ENCODE data around the gene CXCR5. TPM values are rescaled to one million over a fixed set of nuclear protein-coding genes. Genes with fewer than 3 reads are reported as not detected.
"Not testable (repeated sequence)": the region's sequence is repeated elsewhere in the genome, so short reads cannot be mapped to it uniquely, and the experiment has no call there.

Gene CXCR5
- 0.57 TPM for total RNA-seq
- 1.3 TPM for polyA plus RNA-seq
- long read RNA-seq, donor 1 = 0 reads
- long read RNA-seq, donor 2 = 0 reads
- long read RNA-seq, donor 3, full-length matches to known transcripts = 1 of 1 reads
- long read RNA-seq, donor 3, partial matches to known transcripts = 0 of 1 reads
- long read RNA-seq, donor 3, other reads (novel, unspliced or antisense) = 0 of 1 reads
- long read RNA-seq, donor 4, partial matches to known transcripts = 26 of 26 reads
- long read RNA-seq, donor 4, other reads (novel, unspliced or antisense) = 0 of 26 reads
- long read RNA-seq, donor 5, full-length matches to known transcripts = 1 of 1 reads
- long read RNA-seq, donor 5, partial matches to known transcripts = 0 of 1 reads
- long read RNA-seq, donor 5, other reads (novel, unspliced or antisense) = 0 of 1 reads
- long read RNA-seq, donor 6, partial matches to known transcripts = 15 of 15 reads
- long read RNA-seq, donor 6, other reads (novel, unspliced or antisense) = 0 of 15 reads
- long read RNA-seq, donor 7, full-length matches to known transcripts = 1 of 1 reads
- long read RNA-seq, donor 7, partial matches to known transcripts = 0 of 1 reads
- long read RNA-seq, donor 7, other reads (novel, unspliced or antisense) = 0 of 1 reads
- long read RNA-seq, donor 8, partial matches to known transcripts = 5 of 5 reads
- long read RNA-seq, donor 8, other reads (novel, unspliced or antisense) = 0 of 5 reads
- long read RNA-seq, donor 9, partial matches to known transcripts = 5 of 5 reads
- long read RNA-seq, donor 9, other reads (novel, unspliced or antisense) = 0 of 5 reads
- long read RNA-seq, donor 10, partial matches to known transcripts = 12 of 19 reads
- long read RNA-seq, donor 10, other reads (novel, unspliced or antisense) = 7 of 19 reads

- no peaks in the 10 kb centered on the region for H3K36me3 ChIP-seq (ENCODE audit: control insufficient read depth in 2 of 2, insufficient read depth in 2 of 2, low read length in 1 of 2)
- no peak within 1 kb of the TSS for H3K4me3 ChIP-seq (ENCODE audit: low read length in 2 of 2)
- H3K27ac ChIP-seq (ENCODE audit: low read depth in 1 of 2, low read length in 1 of 2) = peak within 1 kb of the TSS in 1 of 2 donors; percentile 2
- no peak for DNase-seq (ENCODE audit: low read depth in 6 of 9, low spot score in 9 of 9)
- H3K9me3 ChIP-seq (ENCODE audit: control insufficient read depth in 2 of 2, insufficient read depth in 1 of 2, low read length in 1 of 2) = no peaks in the 10 kb centered on the region
- WGBS = 89% methylated on average over 16 of the region's 16 CpGs
- no peaks in the 10 kb centered on the region for H3K27me3 ChIP-seq (ENCODE audit: control insufficient read depth in 2 of 2, insufficient read depth in 1 of 2, low read length in 1 of 2)
- H3K4me1 ChIP-seq (ENCODE audit: control insufficient read depth in 2 of 2, insufficient read depth in 2 of 2, low read length in 2 of 2) = peaks cover 5 to 47% of the 10 kb centered on the region in 2 donors
Measured at GRCh38 chr11:118883368-118884071, at the start of gene CXCR5. CXCR5 (plus strand) TSS chr11:118883892; CDS start chr11:118883942, 50 bp downstream.

GRCh38 chr11:118834427-118835028 lies 49.2 kb upstream of the CXCR5 start:
- DNase-seq (ENCODE audit: low read depth in 6 of 9, low spot score in 9 of 9) = no peak
- 57% methylated on average over 6 of the region's 6 CpGs for WGBS
- no peaks in the 10 kb centered on the region for H3K4me1 ChIP-seq (ENCODE audit: control insufficient read depth in 2 of 2, insufficient read depth in 2 of 2, low read length in 2 of 2)
- H3K27me3 ChIP-seq (ENCODE audit: control insufficient read depth in 2 of 2, insufficient read depth in 1 of 2, low read length in 1 of 2) = no peaks in the 10 kb centered on the region
- H3K36me3 ChIP-seq (ENCODE audit: control insufficient read depth in 2 of 2, insufficient read depth in 2 of 2, low read length in 1 of 2) = no peaks in the 10 kb centered on the region
- H3K27ac ChIP-seq (ENCODE audit: low read depth in 1 of 2, low read length in 1 of 2) = no peak overlapping the region
- no peaks in the 10 kb centered on the region for H3K9me3 ChIP-seq (ENCODE audit: control insufficient read depth in 2 of 2, insufficient read depth in 1 of 2, low read length in 1 of 2)
- no peak overlapping the region for H3K4me3 ChIP-seq (ENCODE audit: low read length in 2 of 2)

- no peak overlapping the region for H3K27ac ChIP-seq (ENCODE audit: low read depth in 1 of 2, low read length in 1 of 2)
- no peak for DNase-seq (ENCODE audit: low read depth in 6 of 9, low spot score in 9 of 9)
- H3K4me3 ChIP-seq (ENCODE audit: low read length in 2 of 2) = no peak overlapping the region
- H3K27me3 ChIP-seq (ENCODE audit: control insufficient read depth in 2 of 2, insufficient read depth in 1 of 2, low read length in 1 of 2) = no peaks in the 10 kb centered on the region
- H3K36me3 ChIP-seq (ENCODE audit: control insufficient read depth in 2 of 2, insufficient read depth in 2 of 2, low read length in 1 of 2) = no peaks in the 10 kb centered on the region
- H3K9me3 ChIP-seq (ENCODE audit: control insufficient read depth in 2 of 2, insufficient read depth in 1 of 2, low read length in 1 of 2) = no peaks in the 10 kb centered on the region
- WGBS = 98% methylated on average over 8 of the region's 8 CpGs
- H3K4me1 ChIP-seq (ENCODE audit: control insufficient read depth in 2 of 2, insufficient read depth in 2 of 2, low read length in 2 of 2) = no peaks in the 10 kb centered on the region
Measured at GRCh38 chr11:118837868-118838267, 45.8 kb upstream of the CXCR5 start.

- H3K36me3 ChIP-seq (ENCODE audit: control insufficient read depth in 2 of 2, insufficient read depth in 2 of 2, low read length in 1 of 2) = no peaks in the 10 kb centered on the region
- no peaks in the 10 kb centered on the region for H3K9me3 ChIP-seq (ENCODE audit: control insufficient read depth in 2 of 2, insufficient read depth in 1 of 2, low read length in 1 of 2)
- no peaks in the 10 kb centered on the region for H3K27me3 ChIP-seq (ENCODE audit: control insufficient read depth in 2 of 2, insufficient read depth in 1 of 2, low read length in 1 of 2)
- no peak overlapping the region for H3K4me3 ChIP-seq (ENCODE audit: low read length in 2 of 2)
- DNase-seq (ENCODE audit: low read depth in 6 of 9, low spot score in 9 of 9) = no peak
- H3K4me1 ChIP-seq (ENCODE audit: control insufficient read depth in 2 of 2, insufficient read depth in 2 of 2, low read length in 2 of 2) = no peaks in the 10 kb centered on the region
- no peak overlapping the region for H3K27ac ChIP-seq (ENCODE audit: low read depth in 1 of 2, low read length in 1 of 2)
- WGBS = 81% methylated on average over 4 of the region's 4 CpGs
Measured at GRCh38 chr11:118838905-118839553, 44.7 kb upstream of the CXCR5 start.

- Histone ChIP-seq H3K27ac (ENCODE audit: low read depth in 1 of 2, low read length in 1 of 2) (no peak overlapping the region), H3K4me3 (ENCODE audit: low read length in 2 of 2) (no peak overlapping the region)
Measured at GRCh38 chr11:118841469-118842242, 42.0 kb upstream of the CXCR5 start.

GRCh38 chr11:118842369-118842768 lies 41.3 kb upstream of the CXCR5 start:
- Histone ChIP-seq H3K4me3 (ENCODE audit: low read length in 2 of 2) (no peak overlapping the region), H3K27ac (ENCODE audit: low read depth in 1 of 2, low read length in 1 of 2) (no peak overlapping the region), H3K4me1 (ENCODE audit: control insufficient read depth in 2 of 2, insufficient read depth in 2 of 2, low read length in 2 of 2) (no peaks in the 10 kb centered on the region), H3K36me3 (ENCODE audit: control insufficient read depth in 2 of 2, insufficient read depth in 2 of 2, low read length in 1 of 2) (no peaks in the 10 kb centered on the region), H3K27me3 (ENCODE audit: control insufficient read depth in 2 of 2, insufficient read depth in 1 of 2, low read length in 1 of 2) (no peaks in the 10 kb centered on the region), H3K9me3 (ENCODE audit: control insufficient read depth in 2 of 2, insufficient read depth in 1 of 2, low read length in 1 of 2) (no peaks in the 10 kb centered on the region)
- 87% methylated on average over 2 of the region's 2 CpGs for WGBS
- no peak for DNase-seq (ENCODE audit: low read depth in 6 of 9, low spot score in 9 of 9)

More at GRCh38 chr11:118841469-118842242, 42.0 kb upstream of the CXCR5 start:
- no peak for DNase-seq (ENCODE audit: low read depth in 6 of 9, low spot score in 9 of 9)
- Histone ChIP-seq H3K36me3 (ENCODE audit: control insufficient read depth in 2 of 2, insufficient read depth in 2 of 2, low read length in 1 of 2) (no peaks in the 10 kb centered on the region), H3K4me1 (ENCODE audit: control insufficient read depth in 2 of 2, insufficient read depth in 2 of 2, low read length in 2 of 2) (no peaks in the 10 kb centered on the region), H3K27me3 (ENCODE audit: control insufficient read depth in 2 of 2, insufficient read depth in 1 of 2, low read length in 1 of 2) (no peaks in the 10 kb centered on the region), H3K9me3 (ENCODE audit: control insufficient read depth in 2 of 2, insufficient read depth in 1 of 2, low read length in 1 of 2) (no peaks in the 10 kb centered on the region)
- 94% methylated on average over 8 of the region's 8 CpGs for WGBS

- H3K4me3 ChIP-seq (ENCODE audit: low read length in 2 of 2); H3K27me3 ChIP-seq (ENCODE audit: control insufficient read depth in 2 of 2, insufficient read depth in 1 of 2, low read length in 1 of 2); DNase-seq (ENCODE audit: low read depth in 6 of 9, low spot score in 9 of 9); H3K9me3 ChIP-seq (ENCODE audit: control insufficient read depth in 2 of 2, insufficient read depth in 1 of 2, low read length in 1 of 2); H3K36me3 ChIP-seq (ENCODE audit: control insufficient read depth in 2 of 2, insufficient read depth in 2 of 2, low read length in 1 of 2); H3K4me1 ChIP-seq (ENCODE audit: control insufficient read depth in 2 of 2, insufficient read depth in 2 of 2, low read length in 2 of 2); H3K27ac ChIP-seq (ENCODE audit: low read depth in 1 of 2, low read length in 1 of 2): not testable (repeated sequence)
- WGBS = 94% methylated on average over 7 of the region's 7 CpGs
Measured at GRCh38 chr11:118842843-118843242, 40.8 kb upstream of the CXCR5 start.

DNA sequence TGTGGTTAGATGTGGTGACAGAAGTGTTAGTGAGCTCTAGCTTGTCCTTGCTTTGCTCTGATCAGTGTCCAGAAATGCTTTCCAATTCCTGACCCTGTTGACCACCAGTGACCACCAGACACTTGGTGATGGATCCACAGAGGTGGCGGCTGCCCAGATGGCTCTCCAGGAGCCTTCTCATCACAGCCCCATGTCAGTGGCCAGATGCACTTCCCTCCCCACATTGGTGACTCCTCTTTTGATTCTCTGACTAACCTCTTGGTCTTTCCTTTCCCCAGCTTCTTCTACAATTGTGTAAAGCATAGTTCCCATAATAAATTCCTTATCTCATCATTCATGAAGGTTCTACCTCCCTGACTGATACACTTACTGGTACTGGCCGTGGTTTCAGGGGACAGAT lies 40.1 kb upstream of the CXCR5 start:
- no peaks in the 10 kb centered on the region for H3K4me1 ChIP-seq (ENCODE audit: control insufficient read depth in 2 of 2, insufficient read depth in 2 of 2, low read length in 2 of 2)
- no peak for DNase-seq (ENCODE audit: low read depth in 6 of 9, low spot score in 9 of 9)
- no peaks in the 10 kb centered on the region for H3K9me3 ChIP-seq (ENCODE audit: control insufficient read depth in 2 of 2, insufficient read depth in 1 of 2, low read length in 1 of 2)
- H3K27ac ChIP-seq (ENCODE audit: low read depth in 1 of 2, low read length in 1 of 2) = no peak overlapping the region
- no peaks in the 10 kb centered on the region for H3K36me3 ChIP-seq (ENCODE audit: control insufficient read depth in 2 of 2, insufficient read depth in 2 of 2, low read length in 1 of 2)
- 97% methylated on average over 2 of the region's 2 CpGs for WGBS
- H3K4me3 ChIP-seq (ENCODE audit: low read length in 2 of 2) = no peak overlapping the region
- no peaks in the 10 kb centered on the region for H3K27me3 ChIP-seq (ENCODE audit: control insufficient read depth in 2 of 2, insufficient read depth in 1 of 2, low read length in 1 of 2)
